GM10266 (cell line): ENCODE measurements around the gene PYDC1.
"Not testable (repeated sequence)": the region's sequence is repeated elsewhere in the genome, so short reads cannot be mapped to it uniquely, and the experiment has no call there.

Experiments used
- DNase-seq: peaks from one replicate; pipeline ENCODE4 v3.0.0; 2012; ENCODE audit errors: extremely low spot score
- CTCF ChIP-seq: IDR thresholded peaks from 2 replicates; pipeline ENCODE4 v1.5.1; 2012; ENCODE audit warnings: mild to moderate bottlenecking, low read depth; ENCODE audit not compliant: control insufficient read depth, insufficient read depth; ENCODE audit errors: missing control alignments

Gene PYDC1

GRCh38 chr16:31253642-31254045 lies 36.7 kb upstream of the PYDC1 start:
- DNase-seq, result peak; percentile 7
- no peak for TF ChIP-seq CTCF

GRCh38 chr16:31251435-31251834 lies 34.5 kb upstream of the PYDC1 start:
- TF ChIP-seq CTCF, result no peak
- no peak for DNase-seq

GRCh38 chr16:31250782-31251384 lies 33.9 kb upstream of the PYDC1 start:
- no peak for TF ChIP-seq CTCF

GRCh38 chr16:31248344-31248743 lies 31.4 kb upstream of the PYDC1 start:
- no peak for DNase-seq
- TF ChIP-seq CTCF, result no peak

More at GRCh38 chr16:31250782-31251384, 33.9 kb upstream of the PYDC1 start:
- DNase-seq, result no peak

- DNase-seq, result no peak
- TF ChIP-seq CTCF, result no peak
Observed at GRCh38 chr16:31246296-31246695, 29.4 kb upstream of the PYDC1 start.

- not testable (repeated sequence) for DNase-seq
Observed at GRCh38 chr16:31245598-31245997, 28.7 kb upstream of the PYDC1 start.

GRCh38 chr16:31243734-31244670 lies 27.1 kb upstream of the PYDC1 start:
- DNase-seq, result peak; percentile 35
- TF ChIP-seq CTCF, result no peak

GRCh38 chr16:31242206-31242605 lies 25.3 kb upstream of the PYDC1 start:
- TF ChIP-seq CTCF, result no peak
- DNase-seq, result no peak
